Measurements from ENCODE around the gene RPLP2. TPM values are rescaled to one million over a fixed set of nuclear protein-coding genes. Genes with fewer than 3 reads are reported as not detected.

The RPLP2 gene
- 199 and 232 TPM in 2 replicates for total RNA-seq

DNA sequence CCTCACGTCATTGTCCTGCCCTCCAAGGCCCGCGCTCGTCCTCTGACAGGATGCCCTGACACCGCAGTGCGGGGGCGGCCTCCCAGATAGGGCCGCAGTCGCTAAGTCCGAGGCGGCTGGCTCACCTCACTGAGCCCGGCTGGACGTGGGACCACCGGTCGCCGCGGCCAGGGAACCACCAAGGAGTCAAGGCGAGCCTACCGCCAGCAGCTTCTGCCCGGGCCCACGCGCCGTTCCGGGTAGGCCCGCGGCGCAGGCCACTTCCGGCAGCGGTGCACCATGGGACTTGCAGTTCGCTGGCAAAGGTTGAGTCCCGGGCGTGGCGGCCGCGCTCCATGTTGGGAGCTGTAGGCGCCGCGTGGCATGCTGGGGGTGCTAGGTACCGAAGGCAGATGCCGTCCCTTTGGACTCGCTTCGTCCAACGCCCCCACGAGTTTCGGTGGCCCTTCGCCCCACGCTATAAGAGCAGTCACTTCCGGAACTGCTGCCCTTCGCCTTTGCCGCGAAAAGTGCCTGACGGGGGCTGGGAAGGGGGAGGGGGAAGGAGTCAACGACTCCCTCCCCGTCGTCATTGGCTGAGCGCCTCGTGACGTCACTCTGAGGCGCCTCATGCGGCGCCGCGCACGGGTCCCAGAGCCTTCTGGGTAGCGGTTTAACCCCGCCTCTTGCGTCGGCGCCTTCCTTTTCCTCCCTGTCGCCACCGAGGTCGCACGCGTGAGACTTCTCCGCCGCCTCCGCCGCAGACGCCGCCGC is at the start of gene RPLP2:
Gene RPLP2, plus strand, starts transcription at position 681 of the 753 bp plus-strand sequence. CDS start 268 bp downstream, outside the sequence.
- DNase-seq = peak; percentile 98

DNA sequence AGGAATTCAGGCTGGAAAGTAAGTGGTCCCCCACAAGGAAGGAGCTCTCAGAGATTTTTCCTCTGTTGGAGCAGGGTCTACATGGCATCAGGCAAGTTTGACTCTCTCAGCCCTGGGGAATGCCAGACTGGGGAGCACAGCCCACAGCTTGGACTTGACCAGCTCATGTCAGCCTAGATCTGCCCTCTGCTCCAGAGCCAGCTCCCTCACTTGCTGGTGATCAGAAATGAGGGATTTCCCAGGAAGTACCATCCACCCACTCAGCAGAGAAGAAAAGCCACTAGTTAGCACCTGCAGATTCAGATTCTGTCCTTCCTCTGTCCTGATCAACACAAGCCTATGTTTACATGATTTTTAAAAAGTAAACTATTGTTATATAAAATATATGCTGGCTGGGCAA is 49.5 kb upstream of the RPLP2 start:
- DNase-seq = no peak

DNA sequence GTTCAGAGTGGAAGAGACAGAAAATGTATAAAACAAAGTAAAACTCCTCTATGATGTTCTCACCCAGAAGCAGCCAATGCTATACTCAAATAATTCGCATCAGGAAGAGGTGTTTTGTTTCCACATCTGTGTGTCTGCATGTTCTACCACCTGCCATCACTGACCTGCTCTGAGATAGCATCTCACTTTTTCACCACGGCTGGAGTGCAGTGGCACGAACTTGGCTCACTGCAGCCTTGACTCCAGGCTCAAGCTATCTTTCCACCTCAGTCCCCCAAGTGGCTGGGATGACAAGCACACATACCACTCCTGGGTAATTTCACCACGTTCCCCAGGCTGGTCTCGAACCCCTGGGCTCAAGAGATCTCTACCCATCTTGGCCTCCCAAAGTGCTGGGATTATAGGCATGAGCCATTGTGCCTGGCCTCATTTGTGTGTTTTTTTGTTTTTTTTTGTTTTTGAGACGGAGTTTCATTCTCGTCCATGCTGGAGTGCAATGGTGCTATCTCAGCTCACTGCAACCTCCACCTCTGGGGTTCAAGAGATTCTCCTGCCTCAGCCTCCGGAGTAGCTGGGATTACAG is 48.1 kb upstream of the RPLP2 start:
- DNase-seq = no peak

DNA sequence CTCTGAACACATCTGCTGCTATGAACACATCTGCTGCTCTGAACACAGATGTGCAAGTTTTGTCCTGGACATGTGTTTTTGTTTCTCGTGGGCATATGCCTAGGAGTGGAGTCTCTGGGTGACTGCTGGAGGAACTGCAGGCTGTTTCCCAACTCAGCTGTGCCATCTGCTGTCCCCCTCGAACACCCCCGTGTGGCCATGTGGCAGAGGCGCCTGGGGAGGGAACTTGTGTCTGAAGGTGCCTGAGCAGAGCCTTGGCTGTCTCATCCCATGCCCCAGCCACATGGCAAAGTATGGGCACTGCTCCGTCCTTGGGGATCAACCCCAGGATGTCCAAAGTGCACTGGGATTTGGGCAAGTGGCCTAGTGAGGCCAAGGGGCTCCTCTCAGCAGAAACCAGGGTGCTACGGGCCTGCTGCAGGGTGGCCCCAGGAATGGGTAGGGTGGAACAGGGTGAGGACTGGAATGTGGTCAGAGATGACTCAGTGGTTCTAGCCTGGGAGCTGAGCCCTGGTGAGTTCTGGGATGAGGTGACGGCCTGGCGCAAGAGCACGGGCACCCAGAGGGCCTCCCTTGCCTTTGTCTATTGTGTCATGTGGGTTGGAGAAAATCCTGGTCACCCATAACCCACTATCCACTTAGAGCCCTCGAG is 47.2 kb upstream of the RPLP2 start:
- DNase-seq = peak; percentile 35

DNA sequence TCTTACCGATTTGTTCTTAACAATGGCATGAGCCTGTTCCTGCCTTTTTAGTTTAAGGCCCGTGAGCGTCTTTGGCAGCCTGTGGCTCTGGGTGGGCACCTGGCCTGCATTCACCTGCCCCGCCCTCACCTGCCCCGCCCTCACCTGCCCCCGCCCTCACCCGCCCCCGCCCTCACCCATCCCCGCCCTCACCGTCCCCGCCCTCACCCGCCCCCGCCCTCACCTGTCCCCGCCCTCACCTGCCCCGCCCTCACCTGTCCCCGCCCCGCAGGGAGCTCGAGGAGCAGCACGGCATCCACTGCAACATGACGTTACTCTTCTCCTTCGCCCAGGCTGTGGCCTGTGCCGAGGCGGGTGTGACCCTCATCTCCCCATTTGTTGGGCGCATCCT is 46.7 kb upstream of the RPLP2 start:
- DNase-seq = no peak

DNA sequence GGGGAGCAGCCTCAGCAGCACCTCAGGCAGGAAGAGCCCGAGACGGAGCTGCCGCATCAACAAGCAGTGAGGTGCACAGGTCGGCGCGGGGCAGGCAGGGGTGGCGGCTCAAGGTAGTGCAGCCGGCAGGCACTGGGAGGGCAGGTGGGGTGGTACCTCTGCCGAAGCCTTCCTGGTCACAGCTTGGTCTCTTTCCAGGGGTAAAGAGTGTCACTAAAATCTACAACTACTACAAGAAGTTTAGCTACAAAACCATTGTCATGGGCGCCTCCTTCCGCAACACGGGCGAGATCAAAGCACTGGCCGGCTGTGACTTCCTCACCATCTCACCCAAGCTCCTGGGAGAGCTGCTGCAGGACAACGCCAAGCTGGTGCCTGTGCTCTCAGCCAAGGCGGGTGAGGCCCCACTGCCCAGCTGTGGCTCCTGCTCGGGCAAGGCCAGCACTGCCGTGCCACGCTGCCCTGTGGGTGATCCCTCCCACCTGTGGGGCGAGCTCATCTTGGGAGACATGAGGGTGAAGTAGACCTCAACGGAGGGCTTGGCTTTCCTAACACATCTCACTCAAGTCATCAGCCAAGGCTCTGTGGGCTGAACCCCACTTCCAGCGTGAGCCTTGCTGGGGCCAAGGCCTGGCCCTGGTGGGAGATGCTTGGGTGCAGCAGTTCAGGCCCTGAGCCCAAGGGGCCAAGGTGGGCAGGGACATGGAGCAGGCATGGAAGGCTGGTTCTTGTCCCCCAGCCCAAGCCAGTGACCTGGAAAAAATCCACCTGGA is 46.0 kb upstream of the RPLP2 start:
- DNase-seq = no peak

DNA sequence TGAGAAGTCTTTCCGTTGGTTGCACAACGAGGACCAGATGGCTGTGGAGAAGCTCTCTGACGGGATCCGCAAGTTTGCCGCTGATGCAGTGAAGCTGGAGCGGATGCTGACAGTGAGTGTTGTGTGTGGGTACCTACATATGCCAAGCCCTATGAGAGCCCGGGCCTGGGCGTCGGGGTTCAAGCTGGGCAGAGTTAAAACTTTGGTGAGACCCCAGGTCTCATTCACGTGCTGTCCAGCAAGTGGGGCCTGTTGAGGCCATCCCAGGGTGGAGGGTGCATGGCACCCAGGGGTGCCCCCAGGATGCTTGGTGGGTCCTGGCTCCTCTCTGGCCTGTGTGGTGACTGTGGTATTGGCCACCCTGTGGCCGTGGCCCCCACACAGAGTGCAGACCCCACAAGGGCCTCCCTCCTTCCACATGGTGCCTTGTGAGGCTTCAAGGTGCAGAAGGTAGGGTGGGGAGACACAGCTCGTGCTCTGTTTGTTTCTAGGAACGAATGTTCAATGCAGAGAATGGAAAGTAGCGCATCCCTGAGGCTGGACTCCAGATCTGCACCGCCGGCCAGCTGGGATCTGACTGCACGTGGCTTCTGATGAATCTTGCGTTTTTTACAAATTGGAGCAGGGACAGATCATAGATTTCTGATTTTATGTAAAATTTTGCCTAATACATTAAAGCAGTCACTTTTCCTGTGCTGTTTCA is 45.3 kb upstream of the RPLP2 start:
- DNase-seq = no peak

DNA sequence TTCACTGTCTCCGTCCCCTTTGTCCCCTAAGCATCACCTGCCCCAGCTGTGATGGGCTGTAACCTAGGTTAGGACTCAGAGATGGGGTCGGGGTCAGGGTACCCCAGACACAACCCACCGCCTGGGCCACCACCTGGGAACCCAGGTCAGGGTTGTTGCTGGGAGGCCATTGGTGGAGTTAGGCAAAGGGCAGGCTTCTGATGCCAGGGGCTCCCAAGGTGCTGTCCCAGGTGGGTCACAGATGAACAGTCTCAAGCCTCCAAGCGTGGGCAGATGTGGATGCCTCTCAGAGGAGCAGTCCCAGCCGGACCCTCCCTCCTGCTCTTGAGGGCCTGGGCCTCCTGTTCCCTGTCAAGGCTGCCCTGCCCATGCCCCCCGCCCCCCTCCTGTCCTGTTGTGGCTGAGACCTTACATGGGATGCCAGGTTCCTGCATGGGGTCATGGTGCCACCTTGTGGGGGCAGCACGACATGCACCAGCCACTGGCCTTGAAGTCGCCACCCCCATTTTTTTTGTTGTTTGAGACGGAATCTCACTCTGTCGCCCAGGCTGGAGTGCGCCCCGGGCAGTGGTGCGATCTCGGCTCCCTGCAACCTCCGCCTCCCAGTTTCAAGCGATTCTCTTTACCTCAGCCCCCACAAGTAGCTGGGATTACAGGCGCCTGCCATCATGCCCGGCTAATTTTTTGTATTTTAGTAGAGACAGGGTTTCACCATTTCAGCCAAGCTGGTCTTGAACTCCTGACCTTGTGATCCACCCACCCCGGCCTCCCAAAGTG is 44.6 kb upstream of the RPLP2 start:
- peak; percentile 78 for DNase-seq

DNA sequence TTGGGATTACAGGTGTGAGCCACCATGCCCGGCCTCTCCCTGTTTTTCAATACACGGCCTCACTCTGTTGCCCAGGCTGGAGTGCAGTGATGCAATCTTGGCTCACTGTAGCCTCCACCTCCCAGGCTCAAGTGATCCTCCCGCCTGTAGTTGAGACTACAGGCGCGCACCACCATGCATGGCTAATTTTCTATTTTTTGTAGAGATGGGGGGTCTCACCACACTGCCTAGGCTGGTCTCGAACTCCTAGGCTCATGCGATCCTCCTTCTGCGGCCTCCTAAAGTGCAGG is 44.0 kb upstream of the RPLP2 start:
- no peak for DNase-seq

DNA sequence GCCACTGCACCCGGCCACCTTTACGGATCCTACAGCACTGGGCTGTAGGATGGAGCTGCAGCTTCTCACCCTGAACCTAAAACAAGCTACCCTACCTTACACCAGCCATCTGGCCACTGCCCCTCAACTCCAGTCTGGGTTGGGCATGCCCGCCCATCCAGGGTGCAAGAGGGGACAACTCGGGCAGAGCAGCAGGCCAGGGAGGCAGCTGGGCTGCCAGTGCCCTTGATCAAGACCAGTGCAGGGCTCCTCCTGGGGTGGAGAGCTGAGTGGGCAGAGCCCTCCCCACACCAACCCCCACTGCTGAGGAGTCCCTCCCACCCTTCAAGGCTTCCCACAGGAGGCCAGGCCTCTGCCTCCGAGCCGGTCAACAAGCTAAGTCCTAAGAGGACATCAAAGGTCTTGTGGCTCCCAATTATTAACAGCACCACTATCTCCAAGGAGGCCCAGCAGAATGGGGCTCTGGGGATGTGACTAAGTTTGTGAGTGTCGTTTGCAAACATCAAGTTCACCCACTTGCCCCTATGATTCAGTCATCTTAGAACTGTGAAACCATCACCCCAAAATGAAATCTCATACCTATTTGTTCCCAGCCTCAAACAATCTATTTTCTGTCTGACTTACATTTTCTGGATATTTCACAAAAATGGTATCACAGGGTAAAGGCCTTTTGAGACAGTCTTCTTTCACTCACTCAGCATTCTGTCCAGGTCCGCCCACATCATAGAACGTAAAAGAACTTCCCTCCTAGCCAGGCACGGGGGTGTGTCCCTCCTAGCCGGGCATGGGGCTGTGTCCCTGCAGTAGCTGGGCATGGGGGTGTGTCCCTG is 43.4 kb upstream of the RPLP2 start:
- no peak for DNase-seq

DNA sequence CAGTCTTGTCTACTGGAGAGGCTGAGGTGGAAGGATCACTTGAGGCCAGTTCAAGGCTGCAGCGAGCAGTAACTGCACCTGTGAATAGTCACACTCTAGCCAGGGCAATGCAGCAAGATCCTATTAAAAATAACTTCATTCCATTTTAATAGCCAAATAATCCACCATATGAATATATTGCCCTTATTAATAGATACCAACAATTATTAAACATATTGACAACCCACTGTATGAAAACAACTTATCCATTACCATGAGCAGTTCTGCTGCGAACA is 42.9 kb upstream of the RPLP2 start:
- DNase-seq = no peak

DNA sequence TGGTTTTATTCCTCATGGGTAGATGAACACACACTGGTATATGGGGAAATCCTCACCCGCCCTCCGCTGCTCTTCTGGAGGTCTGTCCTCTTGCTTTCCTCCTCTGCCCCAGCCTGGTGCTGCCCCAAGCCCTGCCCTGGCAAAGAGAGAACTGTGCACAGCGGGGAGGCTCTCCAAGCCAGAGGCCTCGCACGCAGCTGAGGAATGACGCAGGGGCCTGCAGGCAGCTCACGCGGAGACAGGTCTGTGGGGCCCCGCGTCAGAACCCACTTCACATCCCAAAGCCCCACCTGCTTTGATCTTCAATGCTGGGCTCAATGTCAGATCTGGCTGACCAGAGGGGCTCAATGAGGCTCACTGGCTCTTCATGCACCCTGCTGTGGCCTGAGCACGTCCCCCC is 42.5 kb upstream of the RPLP2 start:
- no peak for DNase-seq

DNA sequence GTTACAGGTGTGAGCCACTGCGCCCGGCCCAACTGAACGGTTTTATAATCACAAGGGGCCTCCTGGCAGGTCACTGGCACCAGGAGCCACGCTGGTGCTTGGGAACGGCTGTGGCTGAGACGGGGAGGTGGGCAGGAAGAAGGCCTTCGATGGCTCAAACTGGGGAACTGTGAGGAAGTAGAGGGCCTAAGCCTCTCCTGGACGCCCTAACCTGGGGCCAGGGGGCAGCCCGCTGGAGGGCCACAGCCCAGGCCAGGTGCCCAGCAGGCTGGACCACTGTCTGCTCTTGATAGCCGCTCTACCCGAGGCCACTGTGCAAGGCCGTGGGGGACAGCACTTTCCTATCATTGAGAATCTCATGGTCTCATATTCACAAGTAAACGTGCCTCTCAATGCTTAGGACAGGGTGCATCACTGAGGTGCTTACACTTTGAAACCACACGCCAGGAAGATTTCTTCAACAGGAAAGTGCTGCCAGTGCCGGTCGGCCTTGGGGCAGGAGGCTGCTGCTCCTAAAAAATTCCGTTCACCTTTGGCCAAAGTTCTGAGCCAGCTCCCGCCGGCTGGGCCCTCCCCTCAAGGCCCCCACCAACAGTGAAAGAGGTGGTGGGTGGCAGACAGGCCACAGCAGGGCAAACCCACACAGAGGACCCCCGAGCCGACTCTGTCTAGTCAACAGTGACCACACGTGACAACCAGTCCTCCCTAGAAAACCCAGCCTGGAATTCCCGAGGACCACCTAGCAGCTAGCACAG is 39.7 kb upstream of the RPLP2 start:
- no peak for DNase-seq

DNA sequence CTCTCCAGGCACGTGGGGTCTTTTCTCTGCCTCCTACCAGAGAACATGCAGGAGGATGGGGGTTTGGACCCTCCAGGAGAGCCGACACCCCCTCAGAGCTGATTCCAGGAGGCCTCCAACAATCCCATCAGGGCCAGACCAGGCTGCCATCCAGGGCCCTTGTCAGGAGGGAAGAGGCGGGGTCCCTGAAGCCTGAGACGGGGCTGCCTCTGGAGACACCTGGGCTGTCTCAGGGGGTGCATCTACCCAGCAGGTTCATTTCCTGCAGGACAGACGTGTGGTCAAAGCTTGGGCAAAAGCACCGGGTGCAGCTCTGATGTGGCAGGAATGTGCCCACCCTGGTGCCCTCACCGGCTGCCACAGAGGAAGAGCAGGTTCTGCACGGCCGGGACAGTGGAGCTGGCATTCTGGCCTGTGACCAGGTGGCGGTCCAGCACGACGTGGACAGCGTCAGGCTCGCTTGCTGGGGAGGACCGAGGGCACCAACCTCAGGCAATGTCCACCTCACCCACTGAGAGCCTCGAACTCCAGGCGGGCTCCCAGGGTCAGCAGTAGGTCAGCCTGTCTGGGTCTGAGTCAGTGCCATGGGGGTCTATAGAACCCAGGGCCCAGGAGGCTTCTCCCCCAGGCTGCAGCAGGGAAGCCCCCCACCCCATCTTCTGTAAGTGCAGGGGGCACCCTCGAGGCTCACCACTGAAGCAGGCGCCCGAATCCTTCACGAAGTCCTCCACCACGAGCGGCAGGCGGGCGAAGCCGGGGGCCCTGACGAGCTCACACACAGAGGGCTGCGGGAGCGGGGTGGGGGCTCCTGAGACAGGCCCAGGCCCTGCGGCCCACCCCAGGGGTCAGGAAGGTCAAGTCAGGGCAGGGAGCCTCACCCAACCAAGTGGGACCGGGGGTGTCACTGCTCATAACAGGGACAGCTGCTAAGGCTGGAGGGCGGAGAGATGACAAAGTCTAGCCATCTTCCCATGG is 38.8 kb upstream of the RPLP2 start:
- DNase-seq = no peak

DNA sequence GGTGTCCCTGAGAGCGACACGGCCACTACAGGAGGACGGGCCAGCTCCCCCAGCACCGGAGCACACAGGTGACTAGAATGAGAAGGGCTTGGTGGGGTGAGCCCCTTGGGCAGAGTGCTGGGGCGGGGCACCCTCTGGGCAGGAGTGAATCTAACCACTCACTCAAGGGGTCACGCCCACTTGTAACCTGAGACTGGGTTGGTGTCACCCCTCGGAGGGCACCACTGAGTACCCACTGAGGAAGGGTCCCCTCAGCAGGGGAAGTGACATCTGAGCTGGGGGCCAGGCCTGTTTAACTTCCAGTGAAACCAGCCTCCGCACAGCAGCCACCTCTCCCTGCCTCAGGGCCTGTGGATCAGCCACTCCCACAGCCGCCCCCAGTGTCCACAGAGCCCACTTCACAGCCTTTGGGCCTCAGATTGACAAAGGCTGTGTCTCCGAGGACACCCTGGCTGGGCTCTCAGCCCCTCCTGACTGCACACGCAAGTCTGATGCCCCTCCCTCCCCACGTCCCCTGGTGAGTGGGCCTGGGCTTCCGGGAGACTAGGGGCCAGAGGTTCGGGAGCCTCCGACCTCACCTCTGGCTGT is 38.1 kb upstream of the RPLP2 start:
- no peak for DNase-seq

DNA sequence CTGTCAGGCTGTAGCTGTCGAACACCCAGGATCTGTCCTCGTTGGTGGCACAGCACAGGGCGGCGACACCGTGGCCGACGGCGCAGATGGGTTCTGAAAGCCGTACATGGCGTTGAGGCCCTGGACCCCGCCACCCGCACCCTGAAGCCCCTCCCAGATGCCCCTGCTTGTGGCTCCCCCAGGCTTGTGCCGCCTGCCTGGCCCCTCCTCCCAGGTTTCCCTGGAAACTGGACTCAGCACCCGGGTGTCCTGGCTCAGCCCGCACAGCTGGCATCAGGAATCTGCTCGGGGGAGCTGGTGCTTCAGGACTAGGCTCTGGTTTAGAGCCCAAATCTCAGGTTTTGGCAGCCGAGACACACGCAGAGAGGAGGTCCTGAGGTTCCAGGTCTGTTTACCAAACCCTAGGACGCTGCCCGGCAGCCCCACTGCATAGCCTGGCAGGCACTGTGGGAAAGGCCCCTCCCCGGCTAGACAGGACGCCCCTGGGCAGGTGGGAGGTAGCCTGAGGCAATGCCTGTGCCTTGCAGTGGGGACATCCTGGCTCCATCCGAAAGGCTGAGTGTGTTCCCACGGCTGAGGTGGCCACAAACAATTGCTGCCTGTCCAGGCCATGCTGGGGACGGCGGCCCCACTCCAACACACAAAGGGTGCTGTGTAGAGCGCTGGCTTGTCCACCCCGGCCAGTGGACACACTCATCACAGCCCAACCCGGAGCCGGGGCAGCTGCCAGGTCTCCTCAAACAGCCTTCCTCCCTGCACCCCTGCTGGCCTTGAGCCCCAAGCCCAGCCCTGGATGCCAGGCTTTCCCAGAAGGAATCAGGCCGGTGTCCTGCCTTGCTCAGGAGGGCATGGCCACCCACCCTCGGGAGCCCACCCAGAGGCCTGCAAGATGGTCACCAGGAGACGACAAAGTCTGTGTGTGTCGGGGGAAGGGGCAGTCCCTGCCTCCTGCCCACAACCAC is 37.1 kb upstream of the RPLP2 start:
- DNase-seq = no peak

DNA sequence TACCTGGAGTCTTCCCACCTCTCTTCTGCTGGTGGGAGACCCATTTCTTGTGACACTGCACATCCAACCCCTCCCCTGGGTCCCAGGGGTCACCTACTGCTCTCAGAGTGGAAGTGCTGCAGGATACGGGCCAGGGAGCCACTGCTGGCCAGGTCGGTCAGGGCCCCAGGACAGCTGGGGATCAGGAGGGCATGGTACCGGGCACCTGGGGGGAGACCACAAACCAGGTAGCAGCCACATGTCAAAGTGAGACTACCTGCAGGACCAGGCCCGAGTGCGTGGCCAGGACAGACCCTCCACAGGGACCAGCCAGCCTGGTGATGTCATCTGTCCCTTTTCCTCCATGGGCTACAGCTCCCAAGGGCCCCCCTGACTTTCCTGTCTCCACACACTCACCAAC is 36.3 kb upstream of the RPLP2 start:
- DNase-seq = no peak

DNA sequence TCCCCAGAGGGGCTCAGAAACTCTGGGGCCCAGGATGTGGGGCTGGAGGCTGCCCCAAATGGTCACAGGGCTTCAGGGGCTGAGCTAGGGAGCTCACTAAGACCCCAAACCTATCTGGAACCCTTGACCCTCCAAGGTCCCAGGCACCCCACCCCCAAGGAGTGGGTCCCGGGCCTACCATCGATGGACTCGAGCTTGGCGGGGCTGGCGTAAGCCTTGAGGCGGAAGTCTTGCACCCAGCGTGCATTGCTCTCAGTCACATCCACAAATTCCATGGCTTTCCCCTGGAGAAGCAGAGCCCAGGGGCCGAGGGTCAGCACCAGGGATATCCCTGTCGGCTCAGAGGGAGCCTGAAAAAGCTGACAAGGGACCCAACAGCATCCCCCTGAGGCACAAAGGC is 35.9 kb upstream of the RPLP2 start:
- DNase-seq = no peak
